Loucy (cell line): ENCODE data around the gene CRTAC1.

Source experiments
- H2AFZ ChIP-seq: fragments of 200-600 bp; sonication (generic); 2 replicates; pipeline ENCODE4 v1.6.0; 2016; ENCODE audit warnings: antibody characterized with exemption, mild to moderate bottlenecking, low read length, moderate library complexity
- H3F3A ChIP-seq: fragments of 200-600 bp; 2 replicates; pipeline ENCODE4 v1.6.0; 2016; ENCODE audit warnings: antibody characterized with exemption, low read depth, mild to moderate bottlenecking
- H3K27me3 ChIP-seq: fragments of 200-600 bp; sonication (generic); 2 replicates; pipeline ENCODE4 v1.6.1; 2014; ENCODE audit warnings: low read length, mild to moderate bottlenecking; ENCODE audit not compliant: insufficient read depth, poor library complexity, severe bottlenecking
- H3K36me3 ChIP-seq: fragments of 200-600 bp; sonication (generic); 2 replicates; pipeline ENCODE4 v1.6.1; 2016; ENCODE audit warnings: low read length; ENCODE audit not compliant: insufficient read depth
- H3K4me1 ChIP-seq: fragments of 200-600 bp; sonication (generic); 2 replicates; pipeline ENCODE4 v1.5.1; 2014; ENCODE audit warnings: low read length, mild to moderate bottlenecking; ENCODE audit not compliant: insufficient read depth, poor library complexity, severe bottlenecking
- H3K4me2 ChIP-seq: fragments of 200-600 bp; sonication (generic); 2 replicates; pipeline ENCODE4 v1.6.0; 2014; ENCODE audit warnings: antibody characterized with exemption, low read length, low read depth, mild to moderate bottlenecking; ENCODE audit not compliant: poor library complexity, severe bottlenecking
- H3K4me3 ChIP-seq: fragments of 200-600 bp; sonication (generic); 2 replicates; pipeline ENCODE4 v1.5.1; 2014; ENCODE audit warnings: low read length, mild to moderate bottlenecking, mixed read lengths; ENCODE audit not compliant: poor library complexity, severe bottlenecking
- H3K79me2 ChIP-seq: fragments of 200-600 bp; sonication (generic); 2 replicates; pipeline ENCODE4 v1.6.1; 2014; ENCODE audit warnings: low read length; ENCODE audit not compliant: insufficient read depth
- H3K9ac ChIP-seq: fragments of 200-600 bp; sonication (generic); 2 replicates; pipeline ENCODE4 v1.6.0; 2014; ENCODE audit warnings: mild to moderate bottlenecking, low read depth, low read length, moderate library complexity; ENCODE audit not compliant: poor library complexity, severe bottlenecking
- H3K9me2 ChIP-seq: fragments of 200-600 bp; sonication (generic); replicated peaks from 2 replicates; pipeline ENCODE4 v1.6.1; 2016; ENCODE audit warnings: low read depth, low read length, mixed read lengths
- H3K9me3 ChIP-seq: fragments of 200-600 bp; sonication (generic); 2 replicates; pipeline ENCODE4 v1.6.1; 2014; ENCODE audit warnings: mild to moderate bottlenecking, antibody characterized with exemption, low read length, low read depth; ENCODE audit not compliant: insufficient read depth
- H4K20me1 ChIP-seq: fragments of 200-600 bp; sonication (generic); 2 replicates; pipeline ENCODE4 v1.6.0; 2014; ENCODE audit warnings: antibody characterized with exemption, low read length, mild to moderate bottlenecking; ENCODE audit not compliant: insufficient read depth, poor library complexity, severe bottlenecking
- EZH2phosphoT487 ChIP-seq: fragments of 200-600 bp; IDR thresholded peaks from 2 replicates; pipeline ENCODE4 v1.6.1; 2018; ENCODE audit warnings: antibody characterized with exemption, mild to moderate bottlenecking, moderate library complexity, borderline replicate concordance
- TF ChIP-seq, protein P1 (sequence below): fragments of 200-600 bp; sonication (generic); conservative IDR thresholded peaks from 2 replicates; pipeline ENCODE4 v1.5.1; 2014; ENCODE audit warnings: mild to moderate bottlenecking, antibody characterized with exemption, low read length

CRTAC1 gene

DNA sequence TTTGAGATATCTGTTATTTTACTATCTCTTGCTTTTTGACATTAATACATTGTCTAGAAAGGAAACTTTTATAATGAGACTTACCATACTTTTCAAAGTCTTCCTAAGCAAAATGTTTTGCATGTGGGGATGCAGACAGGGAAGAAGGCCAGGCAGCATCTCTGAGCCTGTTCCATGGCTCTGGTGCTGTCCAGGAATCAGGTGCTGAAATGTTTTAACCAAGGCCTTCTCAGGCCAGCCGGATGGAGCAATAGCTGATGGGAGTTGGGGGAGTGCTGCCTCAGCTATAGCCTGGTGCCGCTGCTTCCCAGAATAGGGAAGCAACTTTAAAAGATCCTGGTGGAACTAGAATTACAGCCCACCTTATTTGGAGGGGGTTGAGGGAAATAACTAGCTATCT is 38.5 kb downstream of the CRTAC1 start:
- H3F3A ChIP-seq = no peaks in the 10 kb centered on the region
- TF ChIP-seq EZH2phosphoT487 = no peak
- TF ChIP-seq, protein P1, sequence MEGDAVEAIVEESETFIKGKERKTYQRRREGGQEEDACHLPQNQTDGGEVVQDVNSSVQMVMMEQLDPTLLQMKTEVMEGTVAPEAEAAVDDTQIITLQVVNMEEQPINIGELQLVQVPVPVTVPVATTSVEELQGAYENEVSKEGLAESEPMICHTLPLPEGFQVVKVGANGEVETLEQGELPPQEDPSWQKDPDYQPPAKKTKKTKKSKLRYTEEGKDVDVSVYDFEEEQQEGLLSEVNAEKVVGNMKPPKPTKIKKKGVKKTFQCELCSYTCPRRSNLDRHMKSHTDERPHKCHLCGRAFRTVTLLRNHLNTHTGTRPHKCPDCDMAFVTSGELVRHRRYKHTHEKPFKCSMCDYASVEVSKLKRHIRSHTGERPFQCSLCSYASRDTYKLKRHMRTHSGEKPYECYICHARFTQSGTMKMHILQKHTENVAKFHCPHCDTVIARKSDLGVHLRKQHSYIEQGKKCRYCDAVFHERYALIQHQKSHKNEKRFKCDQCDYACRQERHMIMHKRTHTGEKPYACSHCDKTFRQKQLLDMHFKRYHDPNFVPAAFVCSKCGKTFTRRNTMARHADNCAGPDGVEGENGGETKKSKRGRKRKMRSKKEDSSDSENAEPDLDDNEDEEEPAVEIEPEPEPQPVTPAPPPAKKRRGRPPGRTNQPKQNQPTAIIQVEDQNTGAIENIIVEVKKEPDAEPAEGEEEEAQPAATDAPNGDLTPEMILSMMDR = no peak
- H3K36me3 ChIP-seq = no peaks in the 10 kb centered on the region

DNA sequence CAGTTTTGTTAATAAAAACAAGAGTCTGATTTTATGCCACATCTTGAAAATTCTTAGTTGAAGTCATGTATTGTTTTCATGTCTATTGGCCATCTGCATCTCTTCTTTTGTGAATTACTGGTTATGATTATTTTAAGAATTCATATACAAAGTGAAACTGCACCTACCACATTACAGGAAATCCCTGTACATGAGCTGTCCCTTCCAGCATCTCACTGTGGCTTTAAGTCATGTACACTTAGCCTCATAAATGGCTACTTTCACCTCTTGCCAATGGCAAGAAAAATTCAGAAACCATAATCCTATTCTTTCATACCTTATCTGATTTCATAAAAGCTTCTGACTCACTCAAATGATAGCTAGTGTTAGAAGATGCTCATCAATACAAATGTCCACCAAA is 48.6 kb downstream of the CRTAC1 start:
- H3K4me3 ChIP-seq = no peak overlapping the region
- H3K9me2 ChIP-seq = no peaks in the 10 kb centered on the region
- no peaks in the 10 kb centered on the region for H3K79me2 ChIP-seq
- no peaks in the 10 kb centered on the region for H3K27me3 ChIP-seq
- no peak overlapping the region for H2AFZ ChIP-seq
- no peaks in the 10 kb centered on the region for H3F3A ChIP-seq
- no peak overlapping the region for H3K4me2 ChIP-seq
- H3K9ac ChIP-seq = no peak overlapping the region
- H3K9me3 ChIP-seq = no peaks in the 10 kb centered on the region
- TF ChIP-seq EZH2phosphoT487 = no peak
- TF ChIP-seq, protein P1 = no peak
- no peaks in the 10 kb centered on the region for H3K4me1 ChIP-seq
- H3K36me3 ChIP-seq = no peaks in the 10 kb centered on the region
- no peaks in the 10 kb centered on the region for H4K20me1 ChIP-seq

More for the DNA sequence above, 38.5 kb downstream of the CRTAC1 start:
- Histone ChIP-seq H4K20me1 (no peaks in the 10 kb centered on the region), H3K4me2 (no peak overlapping the region), H3K9me3 (no peaks in the 10 kb centered on the region), H2AFZ (no peak overlapping the region), H3K27me3 (no peaks in the 10 kb centered on the region), H3K4me3 (no peak overlapping the region), H3K79me2 (no peaks in the 10 kb centered on the region), H3K9me2 (no peaks in the 10 kb centered on the region), H3K9ac (no peak overlapping the region), H3K4me1 (no peaks in the 10 kb centered on the region)

DNA sequence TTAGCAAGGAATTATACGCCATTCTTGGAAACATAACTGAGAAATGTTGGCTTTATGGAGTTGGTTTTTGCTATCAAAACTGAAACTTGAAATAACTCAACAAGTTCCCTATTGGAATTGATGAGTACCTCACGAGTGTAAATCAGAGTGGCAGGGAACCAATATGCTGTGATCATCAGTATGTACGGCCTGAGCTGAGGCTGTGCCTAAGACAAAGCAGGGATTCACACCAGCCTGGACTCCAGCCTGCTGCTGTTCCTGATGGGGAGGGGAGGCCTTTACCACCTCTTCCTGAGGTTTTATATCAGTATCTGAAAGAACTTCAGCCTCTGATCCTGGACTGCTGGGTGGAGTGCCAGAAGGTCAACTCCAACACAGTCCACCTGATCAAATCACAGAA is 52.7 kb downstream of the CRTAC1 start:
- Histone ChIP-seq H3K9me3 (no peaks in the 10 kb centered on the region), H3K9me2 (no peaks in the 10 kb centered on the region), H3K36me3 (no peaks in the 10 kb centered on the region), H3K4me2 (no peak overlapping the region), H3K4me1 (no peaks in the 10 kb centered on the region), H3F3A (no peaks in the 10 kb centered on the region), H2AFZ (no peak overlapping the region), H3K79me2 (no peaks in the 10 kb centered on the region), H3K27me3 (no peaks in the 10 kb centered on the region), H4K20me1 (no peaks in the 10 kb centered on the region), H3K4me3 (no peak overlapping the region), H3K9ac (no peak overlapping the region)
- TF ChIP-seq, protein P1 = no peak
- no peak for TF ChIP-seq EZH2phosphoT487
